ENCODE measurements around the gene AGTPBP1. TPM values are rescaled to one million over a fixed set of nuclear protein-coding genes. Genes with fewer than 3 reads are reported as not detected.

Gene AGTPBP1
- total and polyA plus RNA-seq, 2 experiments from 2014 or later, result 31.4 to 58.0 TPM

GRCh38 chr9:85536514-85536913 is 205.2 kb downstream of the AGTPBP1 start:
- H3K27ac Mint-ChIP-seq, result no peak overlapping the region
- TF ChIP-seq EZH2phosphoT487 (IDR thresholded peaks at IDR 0.05; ENCODE audit: unreplicated experiment) (no peak), JUNB (IDR thresholded peaks at IDR 0.05; ENCODE audit: unreplicated experiment) (no peak), ZNF114 (CRISPR knock-in tag; IDR thresholded peaks at IDR 0.05) (no peak), ZNF331 (CRISPR knock-in tag; IDR thresholded peaks at IDR 0.05; ENCODE audit: low read depth) (no peak), POLR2AphosphoS5 (IDR thresholded peaks at IDR 0.05; ENCODE audit: low read depth) (no peak)

DNA sequence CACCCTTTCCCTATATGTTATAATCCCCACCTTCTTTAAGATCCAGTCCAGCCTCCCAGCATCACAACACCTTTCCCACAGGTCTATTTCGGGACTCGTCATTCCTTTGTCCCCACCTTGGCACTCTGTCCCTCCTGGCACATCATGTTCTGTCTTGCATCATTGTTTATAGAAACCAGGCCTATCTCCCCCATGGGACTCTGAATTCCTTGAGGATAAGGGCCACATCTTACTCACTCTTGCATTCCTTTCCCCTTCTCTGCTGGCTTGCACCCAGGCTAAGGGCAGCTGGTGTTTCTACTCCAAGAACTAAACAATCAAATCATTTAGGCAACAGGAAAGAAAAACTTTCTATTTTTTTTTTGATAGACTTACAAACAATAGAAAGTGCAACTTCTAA is 205.7 kb downstream of the AGTPBP1 start:
- no peaks in the 10 kb centered on the region for H3K27me3 ChIP-seq (ENCODE audit: insufficient read depth)
- Mint-ChIP-seq H3K4me1 (no peaks in the 10 kb centered on the region; the same call in 2 of the 3 replicates), H3K27me3 (ENCODE audit: insufficient read depth, low read depth, poor library complexity) (no peaks in the 10 kb centered on the region), H3K9me3 (no peaks in the 10 kb centered on the region), H3K27ac (no peak overlapping the region), H3K36me3 (ENCODE audit: low read depth) (no peaks in the 10 kb centered on the region), H3K4me3 (no peak overlapping the region)
- H3K9me2 ChIP-seq (ENCODE audit: insufficient read depth), result 0 out of 2 replicates have a peak, but pooled peaks cover 2% of the 10 kb centered on the region
- H3F3A ChIP-seq (replicated peaks; ENCODE audit: low read depth), result no peaks in the 10 kb centered on the region
- H3K4me1 ChIP-seq (ENCODE audit: insufficient read depth), result no peaks in the 10 kb centered on the region; the same call in 1 of the 2 replicates
- no peak overlapping the region for H3K4me3 ChIP-seq
- H3K4me2 ChIP-seq, result no peak overlapping the region
- H3K36me3 ChIP-seq (ENCODE audit: insufficient read depth), result no peaks in the 10 kb centered on the region
- no peaks in the 10 kb centered on the region for H3K79me2 ChIP-seq (replicated peaks; ENCODE audit: insufficient read depth)
- no peak overlapping the region for H3K27ac ChIP-seq (ENCODE audit: low read depth)
- no peak for ATAC-seq
- DNase-seq (ENCODE audit: low spot score), result no peak
- H2AFZ ChIP-seq, result no peak overlapping the region
- H4K20me1 ChIP-seq (replicated peaks; ENCODE audit: insufficient read depth), result no peaks in the 10 kb centered on the region
- TF ChIP-seq CREB1 (CRISPR knock-in tag; IDR thresholded peaks at IDR 0.05; ENCODE audit: low read depth), result no peak
- no peak for TF ChIP-seq NANOG (IDR thresholded peaks at IDR 0.05; ENCODE audit: borderline replicate concordance)
- TF ChIP-seq, protein P1, sequence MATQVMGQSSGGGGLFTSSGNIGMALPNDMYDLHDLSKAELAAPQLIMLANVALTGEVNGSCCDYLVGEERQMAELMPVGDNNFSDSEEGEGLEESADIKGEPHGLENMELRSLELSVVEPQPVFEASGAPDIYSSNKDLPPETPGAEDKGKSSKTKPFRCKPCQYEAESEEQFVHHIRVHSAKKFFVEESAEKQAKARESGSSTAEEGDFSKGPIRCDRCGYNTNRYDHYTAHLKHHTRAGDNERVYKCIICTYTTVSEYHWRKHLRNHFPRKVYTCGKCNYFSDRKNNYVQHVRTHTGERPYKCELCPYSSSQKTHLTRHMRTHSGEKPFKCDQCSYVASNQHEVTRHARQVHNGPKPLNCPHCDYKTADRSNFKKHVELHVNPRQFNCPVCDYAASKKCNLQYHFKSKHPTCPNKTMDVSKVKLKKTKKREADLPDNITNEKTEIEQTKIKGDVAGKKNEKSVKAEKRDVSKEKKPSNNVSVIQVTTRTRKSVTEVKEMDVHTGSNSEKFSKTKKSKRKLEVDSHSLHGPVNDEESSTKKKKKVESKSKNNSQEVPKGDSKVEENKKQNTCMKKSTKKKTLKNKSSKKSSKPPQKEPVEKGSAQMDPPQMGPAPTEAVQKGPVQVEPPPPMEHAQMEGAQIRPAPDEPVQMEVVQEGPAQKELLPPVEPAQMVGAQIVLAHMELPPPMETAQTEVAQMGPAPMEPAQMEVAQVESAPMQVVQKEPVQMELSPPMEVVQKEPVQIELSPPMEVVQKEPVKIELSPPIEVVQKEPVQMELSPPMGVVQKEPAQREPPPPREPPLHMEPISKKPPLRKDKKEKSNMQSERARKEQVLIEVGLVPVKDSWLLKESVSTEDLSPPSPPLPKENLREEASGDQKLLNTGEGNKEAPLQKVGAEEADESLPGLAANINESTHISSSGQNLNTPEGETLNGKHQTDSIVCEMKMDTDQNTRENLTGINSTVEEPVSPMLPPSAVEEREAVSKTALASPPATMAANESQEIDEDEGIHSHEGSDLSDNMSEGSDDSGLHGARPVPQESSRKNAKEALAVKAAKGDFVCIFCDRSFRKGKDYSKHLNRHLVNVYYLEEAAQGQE (IDR thresholded peaks at IDR 0.05; ENCODE audit: unreplicated experiment), result no peak
- TF ChIP-seq, protein P2, sequence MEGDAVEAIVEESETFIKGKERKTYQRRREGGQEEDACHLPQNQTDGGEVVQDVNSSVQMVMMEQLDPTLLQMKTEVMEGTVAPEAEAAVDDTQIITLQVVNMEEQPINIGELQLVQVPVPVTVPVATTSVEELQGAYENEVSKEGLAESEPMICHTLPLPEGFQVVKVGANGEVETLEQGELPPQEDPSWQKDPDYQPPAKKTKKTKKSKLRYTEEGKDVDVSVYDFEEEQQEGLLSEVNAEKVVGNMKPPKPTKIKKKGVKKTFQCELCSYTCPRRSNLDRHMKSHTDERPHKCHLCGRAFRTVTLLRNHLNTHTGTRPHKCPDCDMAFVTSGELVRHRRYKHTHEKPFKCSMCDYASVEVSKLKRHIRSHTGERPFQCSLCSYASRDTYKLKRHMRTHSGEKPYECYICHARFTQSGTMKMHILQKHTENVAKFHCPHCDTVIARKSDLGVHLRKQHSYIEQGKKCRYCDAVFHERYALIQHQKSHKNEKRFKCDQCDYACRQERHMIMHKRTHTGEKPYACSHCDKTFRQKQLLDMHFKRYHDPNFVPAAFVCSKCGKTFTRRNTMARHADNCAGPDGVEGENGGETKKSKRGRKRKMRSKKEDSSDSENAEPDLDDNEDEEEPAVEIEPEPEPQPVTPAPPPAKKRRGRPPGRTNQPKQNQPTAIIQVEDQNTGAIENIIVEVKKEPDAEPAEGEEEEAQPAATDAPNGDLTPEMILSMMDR (conservative IDR thresholded peaks at IDR 0.05; ENCODE audit: low read depth in 2 of 2), result no peak
- no peak for TF ChIP-seq EZH2 (IDR thresholded peaks at IDR 0.05; ENCODE audit: low read depth, unreplicated experiment)
- no peak for TF ChIP-seq ZNF462 (CRISPR knock-in tag; IDR thresholded peaks at IDR 0.05)

More at GRCh38 chr9:85536514-85536913, 205.2 kb downstream of the AGTPBP1 start:
- no peaks in the 10 kb centered on the region for H3K9me3 Mint-ChIP-seq
- H2AFZ ChIP-seq, result no peak overlapping the region
- H3K27me3 Mint-ChIP-seq (ENCODE audit: insufficient read depth, low read depth, poor library complexity), result no peaks in the 10 kb centered on the region
- H3K4me2 ChIP-seq, result no peak overlapping the region
- peaks cover under 1% of the 10 kb centered on the region; the same call in 1 of the 2 replicates for H3K4me1 ChIP-seq (ENCODE audit: insufficient read depth)
- no peaks in the 10 kb centered on the region for H3K36me3 ChIP-seq (ENCODE audit: insufficient read depth)
- ATAC-seq (no peak), DNase-seq (ENCODE audit: low spot score) (no peak)
- H3K4me3 Mint-ChIP-seq, result no peak overlapping the region
- H3K27ac ChIP-seq (ENCODE audit: low read depth), result no peak overlapping the region
- no peak overlapping the region for H3K4me3 ChIP-seq
- no peaks in the 10 kb centered on the region for H4K20me1 ChIP-seq (replicated peaks; ENCODE audit: insufficient read depth)
- H3K36me3 Mint-ChIP-seq (ENCODE audit: low read depth), result no peaks in the 10 kb centered on the region
- H3F3A ChIP-seq (replicated peaks; ENCODE audit: low read depth), result no peaks in the 10 kb centered on the region
- no peaks in the 10 kb centered on the region for H3K27me3 ChIP-seq (ENCODE audit: insufficient read depth)
- 0 out of 2 replicates have a peak, but pooled peaks cover 2% of the 10 kb centered on the region for H3K9me2 ChIP-seq (ENCODE audit: insufficient read depth)
- no peaks in the 10 kb centered on the region for H3K79me2 ChIP-seq (replicated peaks; ENCODE audit: insufficient read depth)
- H3K4me1 Mint-ChIP-seq, result peaks cover under 1% of the 10 kb centered on the region; the same call in 2 of the 3 replicates
